Femur (tissue), 1 donor: ENCODE results near the gene STRBP.
"Not testable (repeated sequence)": the region's sequence is repeated elsewhere in the genome, so short reads cannot be mapped to it uniquely, and the experiment has no call there.

Experiments used
- DNase-seq: peaks from one replicate; pipeline ENCODE4 v3.0.0-alpha.2; 2017

Gene STRBP

GRCh38 chr9:123282362-123283047 lies 14.1 kb upstream of the STRBP start:
- DNase-seq, result no peak

- DNase-seq, result no peak
Measured at GRCh38 chr9:123281659-123282350, 13.4 kb upstream of the STRBP start.

- not testable (repeated sequence) for DNase-seq
Measured at GRCh38 chr9:123278879-123279493, 10.6 kb upstream of the STRBP start.

- DNase-seq, result no peak
Measured at GRCh38 chr9:123278361-123278760, 10.0 kb upstream of the STRBP start.

- DNase-seq, result no peak
Measured at GRCh38 chr9:123276551-123276950, 8.2 kb upstream of the STRBP start.

GRCh38 chr9:123271133-123271532 lies 2.7 kb upstream of the STRBP start:
- DNase-seq, result not testable (repeated sequence)

- no peak for DNase-seq
Measured at GRCh38 chr9:123269281-123269680, 895 bp upstream of the STRBP start.

GRCh38 chr9:123268199-123268464 lies 254 bp downstream of the STRBP start:
- no peak for DNase-seq

- peak; percentile 24 for DNase-seq
Measured at GRCh38 chr9:123267481-123268198, 746 bp downstream of the STRBP start.

- no peak for DNase-seq
Measured at GRCh38 chr9:123266655-123267399, 1.6 kb downstream of the STRBP start.

GRCh38 chr9:123265833-123266232 lies 2.6 kb downstream of the STRBP start:
- DNase-seq, result no peak

GRCh38 chr9:123263227-123263626 lies 5.2 kb downstream of the STRBP start:
- no peak for DNase-seq

GRCh38 chr9:123262338-123262737 lies 6.0 kb downstream of the STRBP start:
- no peak for DNase-seq

- DNase-seq, result no peak
Measured at GRCh38 chr9:123261006-123261677, 7.2 kb downstream of the STRBP start.

- DNase-seq, result no peak
Measured at GRCh38 chr9:123260340-123260739, 8.0 kb downstream of the STRBP start.

- DNase-seq, result no peak
Measured at GRCh38 chr9:123257276-123257675, 11.1 kb downstream of the STRBP start.

- no peak for DNase-seq
Measured at GRCh38 chr9:123255718-123256117, 12.7 kb downstream of the STRBP start.

- DNase-seq, result no peak
Measured at GRCh38 chr9:123253204-123253603, 15.2 kb downstream of the STRBP start.

- DNase-seq, result no peak
Measured at GRCh38 chr9:123251741-123252140, 16.6 kb downstream of the STRBP start.

- DNase-seq, result no peak
Measured at GRCh38 chr9:123251324-123251723, 17.1 kb downstream of the STRBP start.

- DNase-seq, result no peak
Measured at GRCh38 chr9:123250504-123250903, 17.9 kb downstream of the STRBP start.

- not testable (repeated sequence) for DNase-seq
Measured at GRCh38 chr9:123249162-123249561, 19.2 kb downstream of the STRBP start.
